Measurements from ENCODE around the gene MAGI1. TPM values are rescaled to one million over a fixed set of nuclear protein-coding genes. Genes with fewer than 3 reads are reported as not detected.

MAGI1 gene
- total and polyA plus RNA-seq, 12 donors = 5.7 to 58.2 (median 37.7) TPM

DNA sequence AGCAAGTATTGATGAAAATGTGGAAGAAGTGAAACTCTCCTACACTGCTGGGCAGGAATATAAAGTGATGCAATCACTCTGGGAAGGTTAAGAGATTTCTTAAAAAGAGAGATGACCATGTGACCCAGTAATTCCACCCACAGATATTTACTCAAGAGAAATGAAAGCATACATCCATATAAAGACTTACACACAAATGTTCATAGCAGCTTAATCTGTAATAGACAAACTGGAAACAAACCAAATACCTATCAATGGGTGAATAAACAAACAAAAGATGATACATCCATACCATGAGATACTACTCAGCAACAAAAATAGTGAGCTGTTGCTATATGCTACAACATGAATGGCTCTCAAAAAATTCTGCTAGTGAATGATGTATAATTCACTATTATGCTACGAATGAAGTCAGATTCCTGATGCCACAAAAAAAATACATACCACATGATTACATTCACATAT lies 463.3 kb downstream of the MAGI1 start:
- Histone ChIP-seq H3K4me3 (no peak overlapping the region), H3K36me3 (no peaks in the 10 kb centered on the region), H3K27me3 (no peaks in the 10 kb centered on the region), H3K27ac (peak overlapping the region in 1 of 10 donors; percentile 1), H3K9me3 (peaks cover 0 to 20% (median 3%) of the 10 kb centered on the region in 11 donors), H3K4me1 (peaks cover 0 to 42% (median 10%) of the 10 kb centered on the region in 9 donors)
- ATAC-seq = no peak
- DNase-seq = no peak
- TF ChIP-seq, protein P1, sequence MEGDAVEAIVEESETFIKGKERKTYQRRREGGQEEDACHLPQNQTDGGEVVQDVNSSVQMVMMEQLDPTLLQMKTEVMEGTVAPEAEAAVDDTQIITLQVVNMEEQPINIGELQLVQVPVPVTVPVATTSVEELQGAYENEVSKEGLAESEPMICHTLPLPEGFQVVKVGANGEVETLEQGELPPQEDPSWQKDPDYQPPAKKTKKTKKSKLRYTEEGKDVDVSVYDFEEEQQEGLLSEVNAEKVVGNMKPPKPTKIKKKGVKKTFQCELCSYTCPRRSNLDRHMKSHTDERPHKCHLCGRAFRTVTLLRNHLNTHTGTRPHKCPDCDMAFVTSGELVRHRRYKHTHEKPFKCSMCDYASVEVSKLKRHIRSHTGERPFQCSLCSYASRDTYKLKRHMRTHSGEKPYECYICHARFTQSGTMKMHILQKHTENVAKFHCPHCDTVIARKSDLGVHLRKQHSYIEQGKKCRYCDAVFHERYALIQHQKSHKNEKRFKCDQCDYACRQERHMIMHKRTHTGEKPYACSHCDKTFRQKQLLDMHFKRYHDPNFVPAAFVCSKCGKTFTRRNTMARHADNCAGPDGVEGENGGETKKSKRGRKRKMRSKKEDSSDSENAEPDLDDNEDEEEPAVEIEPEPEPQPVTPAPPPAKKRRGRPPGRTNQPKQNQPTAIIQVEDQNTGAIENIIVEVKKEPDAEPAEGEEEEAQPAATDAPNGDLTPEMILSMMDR (IDR thresholded peaks at IDR 0.05) = no peak
- 88 to 90% methylated on average over 1 of the region's 1 CpG for WGBS, 2 donors
- intact Hi-C loops (cut with DNase I) = no loop called here

DNA sequence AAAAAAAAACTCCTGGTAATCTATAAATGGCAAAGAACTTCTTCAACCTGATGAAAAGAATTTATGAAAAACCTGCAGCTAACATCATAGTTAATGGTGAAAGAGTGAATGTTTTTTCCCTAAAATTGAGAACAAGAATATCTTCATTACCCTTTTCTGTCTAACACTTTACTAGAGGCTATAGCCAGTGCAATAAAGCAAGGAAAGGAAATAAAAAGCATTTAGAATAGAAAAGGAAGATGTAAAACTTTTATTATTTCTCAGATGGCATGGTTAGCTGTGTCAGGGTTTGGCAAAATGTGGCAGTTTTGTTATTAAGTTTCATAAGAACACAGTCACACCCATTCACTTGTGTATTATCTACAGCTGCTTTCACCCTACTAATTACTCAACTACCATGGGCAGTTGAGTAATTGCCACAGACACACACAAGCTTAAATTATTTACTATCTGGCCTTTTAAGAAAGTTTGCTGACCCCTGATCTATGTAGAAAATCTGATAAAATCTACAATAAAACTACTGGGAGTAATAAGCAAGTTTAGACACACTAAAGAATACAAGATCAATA lies 465.1 kb downstream of the MAGI1 start:
- no peak for DNase-seq
- TF ChIP-seq, protein P1 (IDR thresholded peaks at IDR 0.05) = no peak
- Histone ChIP-seq H3K36me3 (no peaks in the 10 kb centered on the region), H3K27ac (no peak overlapping the region), H3K27me3 (no peaks in the 10 kb centered on the region), H3K9me3 (peaks cover 0 to 20% (median 3%) of the 10 kb centered on the region in 11 donors), H3K4me3 (no peak overlapping the region), H3K4me1 (peaks cover 0 to 43% (median 10%) of the 10 kb centered on the region in 9 donors)
- intact Hi-C loops (cut with DNase I) = no loop called here
- ATAC-seq = no peak

DNA sequence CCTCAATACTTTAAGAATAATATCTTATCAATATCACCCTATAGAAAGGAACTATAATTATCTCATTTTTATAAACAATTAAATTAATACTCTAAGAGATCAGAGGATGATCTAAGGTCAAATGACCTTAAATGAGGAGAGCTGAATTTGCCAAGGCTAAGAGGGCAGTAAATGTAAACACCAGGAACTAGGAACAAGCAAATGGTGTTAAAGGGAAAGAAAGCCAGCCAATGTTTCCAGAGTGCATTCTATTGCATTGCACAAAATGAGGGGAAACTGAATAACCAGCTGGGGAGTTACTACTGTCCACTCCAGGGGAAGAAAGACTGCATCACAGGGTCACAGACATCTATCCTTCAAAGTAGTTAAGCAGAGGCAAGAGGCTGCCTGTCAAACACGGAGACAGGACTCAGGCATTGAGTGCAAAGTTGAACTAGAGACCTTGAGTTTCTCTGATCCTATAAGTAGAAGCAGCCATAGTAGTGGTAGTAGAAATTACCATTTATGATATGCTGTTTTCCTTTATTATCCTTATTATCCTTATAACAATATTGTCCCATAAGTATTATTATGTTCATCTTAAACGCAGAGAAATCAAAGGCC lies 466.4 kb downstream of the MAGI1 start:
- no peak overlapping the region for H3K4me3 ChIP-seq
- H3K27ac ChIP-seq = peak overlapping the region in 1 of 10 donors; percentile 2
- no peaks in the 10 kb centered on the region for H3K36me3 ChIP-seq
- H3K27me3 ChIP-seq = no peaks in the 10 kb centered on the region
- ATAC-seq (peak in 1 of 8 donors; percentile 21), DNase-seq (no peak)
- peaks cover 0 to 50% (median 12%) of the 10 kb centered on the region in 9 donors for H3K4me1 ChIP-seq
- TF ChIP-seq, protein P1 (IDR thresholded peaks at IDR 0.05) = no peak
- peaks cover 0 to 20% (median 3%) of the 10 kb centered on the region in 11 donors for H3K9me3 ChIP-seq
- 70 to 81% methylated on average over 2 of the region's 2 CpGs for WGBS, 2 donors
- intact Hi-C loops (cut with DNase I) = no loop called here

DNA sequence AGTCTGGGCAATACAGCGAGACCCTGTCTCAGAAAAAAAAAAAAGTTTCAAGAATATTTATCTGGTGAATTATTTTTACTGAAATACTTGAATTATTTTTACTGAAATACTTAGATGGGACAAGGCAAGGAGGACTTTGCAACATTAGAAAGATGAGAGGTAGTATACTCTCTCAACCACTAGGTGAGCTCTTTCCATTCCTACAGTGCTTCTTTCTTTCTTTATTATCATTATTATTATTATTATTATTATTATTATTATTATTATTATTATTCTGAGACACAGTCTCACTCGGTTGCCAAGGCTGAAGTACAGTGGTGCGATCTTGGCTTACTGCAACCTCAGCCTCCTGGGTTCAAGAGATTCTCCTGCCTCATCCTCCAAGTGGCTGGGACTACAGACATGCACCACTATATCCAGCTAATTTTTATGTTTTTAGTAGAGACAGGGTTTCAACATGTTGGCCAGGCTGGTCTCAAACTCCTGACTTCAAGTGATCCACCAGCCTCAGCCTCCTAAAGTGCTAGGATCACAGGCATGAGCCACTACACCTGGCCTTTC lies 468.8 kb downstream of the MAGI1 start:
- WGBS, 2 donors = 95% methylated on average over 3 of the region's 3 CpGs
- Histone ChIP-seq H3K9me3 (peaks cover 0 to 17% (median 3%) of the 10 kb centered on the region in 11 donors), H3K27me3 (no peaks in the 10 kb centered on the region), H3K27ac (peak overlapping the region in 1 of 10 donors; percentile 76), H3K4me3 (no peak overlapping the region), H3K4me1 (peaks cover 0 to 45% (median 17%) of the 10 kb centered on the region in 9 donors), H3K36me3 (no peaks in the 10 kb centered on the region)
- DNase-seq (no peak), ATAC-seq (no peak)
- TF ChIP-seq, protein P1 (IDR thresholded peaks at IDR 0.05) = peak in 3 of 9 donors; percentile 5 to 13 (median 12)
- intact Hi-C loops (cut with DNase I) = no loop called here
